NT2/D1 (cell line): ENCODE results near the gene LRP1-AS.

Experiments
- SUZ12 ChIP-seq: IDR thresholded peaks from 2 replicates; pipeline ENCODE4 v1.6.1; 2011; ENCODE audit not compliant: insufficient read length, insufficient read depth; ENCODE audit errors: extremely low read depth
- ZNF274 ChIP-seq: IDR thresholded peaks from 2 replicates; pipeline ENCODE4 v1.6.1; 2011; ENCODE audit warnings: mild to moderate bottlenecking, low read depth, low read length

DNA sequence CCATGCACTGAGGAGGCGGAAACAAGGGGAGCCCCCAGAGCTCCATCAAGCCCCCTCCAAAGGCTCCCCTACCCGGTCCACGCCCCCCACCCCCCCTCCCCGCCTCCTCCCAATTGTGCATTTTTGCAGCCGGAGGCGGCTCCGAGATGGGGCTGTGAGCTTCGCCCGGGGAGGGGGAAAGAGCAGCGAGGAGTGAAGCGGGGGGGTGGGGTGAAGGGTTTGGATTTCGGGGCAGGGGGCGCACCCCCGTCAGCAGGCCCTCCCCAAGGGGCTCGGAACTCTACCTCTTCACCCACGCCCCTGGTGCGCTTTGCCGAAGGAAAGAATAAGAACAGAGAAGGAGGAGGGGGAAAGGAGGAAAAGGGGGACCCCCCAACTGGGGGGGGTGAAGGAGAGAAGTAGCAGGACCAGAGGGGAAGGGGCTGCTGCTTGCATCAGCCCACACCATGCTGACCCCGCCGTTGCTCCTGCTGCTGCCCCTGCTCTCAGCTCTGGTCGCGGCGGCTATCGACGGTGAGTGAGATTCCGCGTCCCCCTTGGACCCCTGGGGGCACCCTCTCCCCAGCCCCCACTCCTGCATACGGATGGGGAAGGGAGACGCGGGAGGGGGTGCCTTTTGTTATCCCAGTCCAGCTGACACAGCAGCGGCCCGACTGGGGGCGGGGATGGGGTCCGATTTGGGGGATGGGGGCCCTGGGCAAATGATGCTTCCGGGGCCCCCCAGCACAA is 18.7 kb downstream of the LRP1-AS start:
- no peak for TF ChIP-seq ZNF274
- no peak for TF ChIP-seq SUZ12
